SU-DHL-6 (cell line): ENCODE data around the gene NT5C1A.

Experiments used
- H2AFZ ChIP-seq: fragments of 200-600 bp; sonication (generic); 2 replicates; pipeline ENCODE4 v1.6.1; 2014; ENCODE audit warnings: low read depth, mild to moderate bottlenecking, moderate library complexity, mixed read lengths, antibody characterized with exemption, low read length; ENCODE audit not compliant: severe bottlenecking
- H3F3A ChIP-seq: fragments of 200-600 bp; shearing (Covaris generic); 2 replicates; pipeline ENCODE4 v1.6.0; 2016; ENCODE audit warnings: antibody characterized with exemption, mild to moderate bottlenecking; ENCODE audit not compliant: insufficient read depth
- H3K27ac ChIP-seq: fragments of 200-600 bp; sonication (generic); 2 replicates; pipeline ENCODE4 v1.5.1; 2016; ENCODE audit warnings: low read depth, mild to moderate bottlenecking, low read length, moderate library complexity, mixed read lengths
- H3K27me3 ChIP-seq: fragments of 200-600 bp; sonication (generic), shearing (Covaris generic); 2 replicates; pipeline ENCODE4 v1.6.0; 2014; ENCODE audit warnings: mild to moderate bottlenecking, low read length
- H3K36me3 ChIP-seq: fragments of 200-600 bp; sonication (generic); 2 replicates; pipeline ENCODE4 v1.6.1; 2014; ENCODE audit warnings: mild to moderate bottlenecking, low read length, mixed read lengths
- H3K4me2 ChIP-seq: fragments of 300-600, 200-600 bp; shearing (Covaris generic), sonication (generic); 2 replicates; pipeline ENCODE4 v1.6.0; 2014; ENCODE audit warnings: low read length, low read depth, mild to moderate bottlenecking; ENCODE audit not compliant: poor library complexity, severe bottlenecking
- H3K4me3 ChIP-seq: fragments of 200-600 bp; sonication (generic); 2 replicates; pipeline ENCODE4 v1.5.1; 2014; ENCODE audit warnings: antibody characterized with exemption, low read length, mild to moderate bottlenecking, mixed read lengths; ENCODE audit not compliant: insufficient read depth, poor library complexity, severe bottlenecking
- H3K79me2 ChIP-seq: fragments of 200-600 bp; sonication (generic); 2 replicates; pipeline ENCODE4 v1.6.1; 2014; ENCODE audit warnings: mild to moderate bottlenecking, low read length, moderate library complexity; ENCODE audit not compliant: insufficient read depth
- H3K9ac ChIP-seq: fragments of 200-600 bp; sonication (generic); 2 replicates; pipeline ENCODE4 v1.7.0; 2014; ENCODE audit warnings: mild to moderate bottlenecking, low read length
- H3K9me2 ChIP-seq: fragments of 200-600 bp; sonication (generic); replicated peaks from 2 replicates; pipeline ENCODE4 v1.6.1; 2014; ENCODE audit warnings: low read length; ENCODE audit not compliant: insufficient read depth
- H3K9me3 ChIP-seq: fragments of 200-600 bp; sonication (generic); 2 replicates; pipeline ENCODE4 v1.6.1; 2014; ENCODE audit warnings: low read length, mixed read lengths; ENCODE audit not compliant: insufficient read depth
- H4K20me1 ChIP-seq: fragments of 200-600 bp; sonication (generic); 2 replicates; pipeline ENCODE4 v1.6.1; 2014; ENCODE audit warnings: low read depth, mild to moderate bottlenecking, antibody characterized with exemption, low read length, moderate library complexity, mixed read lengths
- CTCF ChIP-seq: fragments of 200-600 bp; sonication (generic); IDR thresholded peaks from one replicate; pipeline ENCODE4 v1.5.1; 2017; ENCODE audit warnings: antibody characterized with exemption, mild to moderate bottlenecking, low read length, moderate library complexity; ENCODE audit not compliant: insufficient read depth, poor library complexity, severe bottlenecking
- EZH2phosphoT487 ChIP-seq: fragments of 200-600 bp; sonication (generic), shearing (Covaris generic); conservative IDR thresholded peaks from 2 replicates; pipeline ENCODE4 v1.6.1; 2018; ENCODE audit warnings: mild to moderate bottlenecking, antibody characterized with exemption, low read length, moderate library complexity, mixed read lengths

NT5C1A gene

GRCh38 chr1:39632323-39632681 is 39.6 kb downstream of the NT5C1A start:
- no peak overlapping the region for H3K27ac ChIP-seq
- no peak overlapping the region for H3K4me2 ChIP-seq
- no peaks in the 10 kb centered on the region for H3K9me2 ChIP-seq
- H3K9me3 ChIP-seq, result no peaks in the 10 kb centered on the region
- no peaks in the 10 kb centered on the region for H3K79me2 ChIP-seq
- H3K36me3 ChIP-seq, result no peaks in the 10 kb centered on the region
- H3K27me3 ChIP-seq, result no peaks in the 10 kb centered on the region
- H4K20me1 ChIP-seq, result no peaks in the 10 kb centered on the region
- H3K9ac ChIP-seq, result no peak overlapping the region
- TF ChIP-seq CTCF (no peak), EZH2phosphoT487 (no peak)
- H3F3A ChIP-seq, result no peaks in the 10 kb centered on the region
- no peak overlapping the region for H3K4me3 ChIP-seq
- H2AFZ ChIP-seq, result no peak overlapping the region

DNA sequence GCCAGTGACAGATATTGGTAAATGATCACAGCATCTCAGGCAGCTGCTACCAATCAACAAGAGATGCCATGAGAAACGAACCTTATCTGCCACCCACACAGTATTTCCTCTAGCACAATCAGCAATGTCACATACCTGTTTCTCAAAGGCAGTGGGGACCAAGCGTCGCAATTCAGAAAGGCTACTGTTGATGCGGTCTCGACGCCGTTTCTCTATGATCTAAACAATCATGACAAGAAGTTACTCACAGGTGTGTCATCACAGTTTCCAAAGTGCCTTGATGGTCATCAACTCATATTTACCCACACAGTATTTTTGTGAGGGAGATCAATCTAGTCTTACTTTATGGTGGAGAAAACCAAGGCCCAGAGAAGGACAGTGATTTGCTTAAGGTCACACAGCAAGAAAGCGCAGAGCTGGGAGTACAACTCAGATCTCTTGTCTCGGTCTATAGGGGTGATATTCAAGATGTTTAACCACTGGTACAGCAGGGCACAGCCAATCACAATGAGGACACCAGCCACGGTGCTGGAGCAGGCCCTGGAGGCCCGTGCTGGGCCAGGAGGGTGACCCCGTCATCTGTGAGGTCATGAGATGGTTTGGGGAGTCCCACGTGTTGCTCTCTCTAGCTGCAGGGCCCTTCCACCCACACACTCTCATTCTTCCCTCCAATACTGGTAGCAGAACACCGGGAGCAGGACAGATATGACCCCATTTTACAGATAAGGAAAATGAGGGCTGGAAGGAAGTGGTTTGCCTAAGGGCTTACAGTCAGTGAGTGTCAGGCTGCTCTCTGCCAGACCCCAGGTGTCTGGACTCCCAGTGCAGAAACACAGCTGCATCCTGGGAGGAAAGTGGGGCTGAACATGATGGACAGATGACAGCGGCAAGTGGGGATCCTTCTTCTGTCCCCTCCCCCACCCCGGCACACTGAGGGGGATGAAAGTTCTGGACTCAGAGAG is 40.3 kb downstream of the NT5C1A start:
- no peaks in the 10 kb centered on the region for H3K27me3 ChIP-seq
- no peaks in the 10 kb centered on the region for H3K36me3 ChIP-seq

DNA sequence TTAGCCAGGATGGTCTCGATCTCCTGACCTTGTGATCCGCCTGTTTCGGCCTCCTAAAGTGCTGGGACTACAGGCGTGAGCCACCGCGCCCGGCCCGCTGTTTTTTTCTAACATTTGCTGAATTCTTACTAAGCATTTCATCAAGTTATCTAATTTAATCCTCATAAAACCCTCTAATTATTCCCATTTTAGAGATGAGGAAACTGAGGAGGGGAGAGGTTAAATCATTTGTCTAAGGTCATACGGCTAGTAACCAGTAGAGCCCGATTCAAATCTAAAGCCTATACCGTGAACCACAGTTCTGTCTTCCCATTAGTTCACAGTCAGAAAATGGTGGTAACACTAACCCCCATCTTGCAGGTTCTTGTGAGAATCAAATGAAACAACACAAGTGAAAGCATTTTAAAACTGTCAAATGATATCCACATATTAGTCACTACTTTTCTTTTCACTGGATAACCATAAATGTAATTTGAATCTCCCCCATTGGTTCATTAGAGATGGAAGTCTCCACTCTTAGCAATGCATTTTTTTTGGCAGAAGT is 43.0 kb downstream of the NT5C1A start:
- H3F3A ChIP-seq, result no peaks in the 10 kb centered on the region
- H3K9ac ChIP-seq, result no peak overlapping the region
- H4K20me1 ChIP-seq, result no peaks in the 10 kb centered on the region
- TF ChIP-seq CTCF (no peak), EZH2phosphoT487 (no peak)
- H3K27ac ChIP-seq, result no peak overlapping the region
- no peaks in the 10 kb centered on the region for H3K9me2 ChIP-seq
- H2AFZ ChIP-seq, result no peak overlapping the region
- no peaks in the 10 kb centered on the region for H3K27me3 ChIP-seq
- no peaks in the 10 kb centered on the region for H3K36me3 ChIP-seq
- no peak overlapping the region for H3K4me2 ChIP-seq
- no peaks in the 10 kb centered on the region for H3K79me2 ChIP-seq
- no peak overlapping the region for H3K4me3 ChIP-seq
- H3K9me3 ChIP-seq, result no peaks in the 10 kb centered on the region

More for the DNA sequence above, 40.3 kb downstream of the NT5C1A start:
- Histone ChIP-seq H3K4me2 (no peak overlapping the region), H3K27ac (no peak overlapping the region), H4K20me1 (no peaks in the 10 kb centered on the region), H3K79me2 (no peaks in the 10 kb centered on the region), H3K9ac (no peak overlapping the region), H3K4me3 (no peak overlapping the region), H3K9me3 (no peaks in the 10 kb centered on the region), H2AFZ (no peak overlapping the region), H3F3A (no peaks in the 10 kb centered on the region), H3K9me2 (no peaks in the 10 kb centered on the region)
- TF ChIP-seq EZH2phosphoT487 (no peak), CTCF (no peak)
